ENCODE results near the gene MYF6. TPM values are rescaled to one million over a fixed set of nuclear protein-coding genes. Genes with fewer than 3 reads are reported as not detected.

Gene MYF6
- total RNA-seq, result 0.30 TPM in 1 of 2 replicates, not detected in the other
- not detected in 2 replicates for polyA plus RNA-seq

- Histone ChIP-seq H3K79me2 (no peaks in the 10 kb centered on the region), H4K20me1 (ENCODE audit: insufficient read depth, poor library complexity, severe bottlenecking) (no peaks in the 10 kb centered on the region), H3K36me3 (replicated peaks; ENCODE audit: insufficient read depth, low read depth) (no peaks in the 10 kb centered on the region), H3K4me2 (peak within 1 kb of the TSS; percentile 79), H3K4me3 (no peak within 1 kb of the TSS), H3K9me3 (ENCODE audit: low read depth) (no peaks in the 10 kb centered on the region), H3K9me2 (replicated peaks; ENCODE audit: insufficient read depth) (no peaks in the 10 kb centered on the region), H3K27me3 (peaks cover 61% of the 10 kb centered on the region), H3K4me1 (ENCODE audit: insufficient read depth) (no peaks in the 10 kb centered on the region), H3K27ac (no peak within 1 kb of the TSS), H2AFZ (peak within 1 kb of the TSS; percentile 75)
- DNase-seq (ENCODE audit: low spot score), result no peak
- TF ChIP-seq EZH2 (IDR thresholded peaks at IDR 0.05; ENCODE audit: borderline replicate concordance) (no peak), EZH2phosphoT487 (IDR thresholded peaks at IDR 0.05; ENCODE audit: low read depth, severe bottlenecking, unreplicated experiment) (no peak)
- TF ChIP-seq, protein P1, sequence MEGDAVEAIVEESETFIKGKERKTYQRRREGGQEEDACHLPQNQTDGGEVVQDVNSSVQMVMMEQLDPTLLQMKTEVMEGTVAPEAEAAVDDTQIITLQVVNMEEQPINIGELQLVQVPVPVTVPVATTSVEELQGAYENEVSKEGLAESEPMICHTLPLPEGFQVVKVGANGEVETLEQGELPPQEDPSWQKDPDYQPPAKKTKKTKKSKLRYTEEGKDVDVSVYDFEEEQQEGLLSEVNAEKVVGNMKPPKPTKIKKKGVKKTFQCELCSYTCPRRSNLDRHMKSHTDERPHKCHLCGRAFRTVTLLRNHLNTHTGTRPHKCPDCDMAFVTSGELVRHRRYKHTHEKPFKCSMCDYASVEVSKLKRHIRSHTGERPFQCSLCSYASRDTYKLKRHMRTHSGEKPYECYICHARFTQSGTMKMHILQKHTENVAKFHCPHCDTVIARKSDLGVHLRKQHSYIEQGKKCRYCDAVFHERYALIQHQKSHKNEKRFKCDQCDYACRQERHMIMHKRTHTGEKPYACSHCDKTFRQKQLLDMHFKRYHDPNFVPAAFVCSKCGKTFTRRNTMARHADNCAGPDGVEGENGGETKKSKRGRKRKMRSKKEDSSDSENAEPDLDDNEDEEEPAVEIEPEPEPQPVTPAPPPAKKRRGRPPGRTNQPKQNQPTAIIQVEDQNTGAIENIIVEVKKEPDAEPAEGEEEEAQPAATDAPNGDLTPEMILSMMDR (IDR thresholded peaks at IDR 0.05; ENCODE audit: poor library complexity), result no peak
- 80% methylated on average over 4 of the region's 4 CpGs for whole genome bisulfite sequencing (ENCODE audit: low lambda C conversion rate, missing lambda C conversion rate)
Measured at GRCh38 chr12:80707126-80707829, at the start of gene MYF6. TSS of gene MYF6 (plus strand) at chr12:80707634. CDS start at chr12:80707720, 86 bp downstream.

DNA sequence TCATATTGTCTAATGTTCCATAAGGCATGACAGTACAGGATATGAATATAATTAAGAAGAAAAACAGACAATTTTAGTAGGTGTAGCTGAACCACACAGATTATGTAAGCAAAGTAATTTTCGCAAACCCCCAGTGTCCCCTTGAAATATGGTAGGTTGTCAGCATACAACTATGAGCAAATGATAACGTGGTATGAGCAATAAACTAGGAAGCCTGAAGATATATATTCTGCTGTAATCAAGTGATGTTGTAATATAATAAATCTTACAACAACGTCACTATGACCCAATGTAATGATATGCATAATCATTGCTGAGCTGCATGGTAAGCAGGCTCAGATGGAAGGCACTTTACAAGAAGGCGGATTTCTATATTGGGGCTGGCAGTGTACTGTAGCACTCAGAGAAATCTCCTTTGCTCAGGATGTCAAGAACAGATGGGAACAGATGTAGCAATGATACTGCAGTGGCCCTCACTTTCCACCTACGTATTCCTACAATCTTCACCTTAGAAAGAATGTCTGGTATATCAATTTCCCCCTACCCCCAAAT lies 47.8 kb upstream of the MYF6 start:
- no peaks in the 10 kb centered on the region for H4K20me1 ChIP-seq (ENCODE audit: insufficient read depth, poor library complexity, severe bottlenecking)

DNA sequence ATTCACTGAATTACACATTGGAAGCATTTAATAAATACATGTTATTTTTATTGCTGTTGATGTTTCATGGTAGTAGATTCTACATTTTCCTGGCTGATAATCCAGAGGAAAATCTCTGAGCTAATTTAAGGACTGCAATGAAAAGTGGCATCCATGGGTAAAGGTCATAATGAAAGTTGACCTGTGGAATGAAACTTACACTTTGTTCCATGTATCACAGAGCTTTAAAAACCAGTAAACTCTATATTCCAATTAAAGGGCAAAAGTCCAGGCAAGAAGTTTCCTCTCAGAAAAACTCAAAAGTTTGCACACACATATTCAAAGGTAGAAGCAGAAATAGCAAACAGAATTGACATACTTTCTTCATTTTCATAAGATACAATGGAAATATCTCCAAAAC lies 44.8 kb upstream of the MYF6 start:
- Histone ChIP-seq H4K20me1 (ENCODE audit: insufficient read depth, poor library complexity, severe bottlenecking) (no peaks in the 10 kb centered on the region), H3K4me2 (no peak overlapping the region), H3K27ac (no peak overlapping the region), H2AFZ (no peak overlapping the region), H3K79me2 (no peaks in the 10 kb centered on the region), H3K36me3 (replicated peaks; ENCODE audit: insufficient read depth, low read depth) (no peaks in the 10 kb centered on the region), H3K4me3 (no peak overlapping the region), H3K27me3 (no peaks in the 10 kb centered on the region), H3K9me2 (replicated peaks; ENCODE audit: insufficient read depth) (no peaks in the 10 kb centered on the region), H3K4me1 (ENCODE audit: insufficient read depth) (no peaks in the 10 kb centered on the region), H3K9me3 (ENCODE audit: low read depth) (no peaks in the 10 kb centered on the region)
- no peak for DNase-seq (ENCODE audit: low spot score)
- TF ChIP-seq, protein P1 (IDR thresholded peaks at IDR 0.05; ENCODE audit: poor library complexity), result no peak
- TF ChIP-seq EZH2 (IDR thresholded peaks at IDR 0.05; ENCODE audit: borderline replicate concordance) (no peak), EZH2phosphoT487 (IDR thresholded peaks at IDR 0.05; ENCODE audit: low read depth, severe bottlenecking, unreplicated experiment) (no peak)

More for the DNA sequence above, 47.8 kb upstream of the MYF6 start:
- TF ChIP-seq EZH2phosphoT487 (IDR thresholded peaks at IDR 0.05; ENCODE audit: low read depth, severe bottlenecking, unreplicated experiment), result no peak
- no peak for TF ChIP-seq EZH2 (IDR thresholded peaks at IDR 0.05; ENCODE audit: borderline replicate concordance)
- TF ChIP-seq, protein P1 (IDR thresholded peaks at IDR 0.05; ENCODE audit: poor library complexity), result no peak
- 73% methylated on average over 5 of the region's 5 CpGs for WGBS (ENCODE audit: low lambda C conversion rate, missing lambda C conversion rate)
- H3K36me3 ChIP-seq (replicated peaks; ENCODE audit: insufficient read depth, low read depth), result no peaks in the 10 kb centered on the region
- no peaks in the 10 kb centered on the region for H3K9me2 ChIP-seq (replicated peaks; ENCODE audit: insufficient read depth)
- no peak overlapping the region for H3K4me2 ChIP-seq
- no peak overlapping the region for H3K4me3 ChIP-seq
- H3K4me1 ChIP-seq (ENCODE audit: insufficient read depth), result no peaks in the 10 kb centered on the region
- H3K27ac ChIP-seq, result no peak overlapping the region
- no peak for DNase-seq (ENCODE audit: low spot score)
- no peaks in the 10 kb centered on the region for H3K79me2 ChIP-seq
- no peak overlapping the region for H2AFZ ChIP-seq
- no peaks in the 10 kb centered on the region for H3K9me3 ChIP-seq (ENCODE audit: low read depth)
- H3K27me3 ChIP-seq, result no peaks in the 10 kb centered on the region
